Right kidney (tissue), 9 donors: ENCODE data around the gene DNAAF1.
"Not testable (repeated sequence)": the region's sequence is repeated elsewhere in the genome, so short reads cannot be mapped to it uniquely, and the experiment has no call there.

ENCODE experiments used
- DNase-seq: peaks from one replicate; pipeline ENCODE4 v3.0.0-alpha.2; 2016
- long read RNA-seq, 8 donors: transcript quantifications; one replicate each; lab custom pipeline, GENCODE V29; 2026

The DNAAF1 gene
- long read RNA-seq, donor 1, transcript DNAAF1-210 (1 exons, 2,689 nt): major isoform, 40 of 40 reads
- long read RNA-seq, donor 1, partial matches to known transcripts: 0 of 40 reads
- long read RNA-seq, donor 1, other reads (novel, unspliced or antisense): 0 of 40 reads
- long read RNA-seq, donor 2, transcript DNAAF1-210 (1 exons, 2,689 nt): major isoform, 16 of 16 reads
- long read RNA-seq, donor 2, partial matches to known transcripts: 0 of 16 reads
- long read RNA-seq, donor 2, other reads (novel, unspliced or antisense): 0 of 16 reads
- long read RNA-seq, donor 3, transcript DNAAF1-210 (1 exons, 2,689 nt): major isoform, 19 of 19 reads
- long read RNA-seq, donor 3, partial matches to known transcripts: 0 of 19 reads
- long read RNA-seq, donor 3, other reads (novel, unspliced or antisense): 0 of 19 reads
- long read RNA-seq, donor 4, transcript DNAAF1-210 (1 exons, 2,689 nt): major isoform, 45 of 52 reads
- long read RNA-seq, donor 4, partial matches to known transcripts: 6 of 52 reads
- long read RNA-seq, donor 4, other reads (novel, unspliced or antisense): 0 of 52 reads
- long read RNA-seq, donor 5, transcript DNAAF1-210 (1 exons, 2,689 nt): major isoform, 47 of 47 reads
- long read RNA-seq, donor 5, partial matches to known transcripts: 0 of 47 reads
- long read RNA-seq, donor 5, other reads (novel, unspliced or antisense): 0 of 47 reads
- long read RNA-seq, donor 6, transcript DNAAF1-210 (1 exons, 2,689 nt): major isoform, 16 of 17 reads
- long read RNA-seq, donor 6, partial matches to known transcripts: 0 of 17 reads
- long read RNA-seq, donor 6, other reads (novel, unspliced or antisense): 0 of 17 reads
- long read RNA-seq, donor 7: 0 reads
- long read RNA-seq, donor 8, transcript DNAAF1-210 (1 exons, 2,689 nt): major isoform, 21 of 26 reads
- long read RNA-seq, donor 8, partial matches to known transcripts: 5 of 26 reads
- long read RNA-seq, donor 8, other reads (novel, unspliced or antisense): 0 of 26 reads

GRCh38 chr16:84144859-84145639, at the start of gene DNAAF1, which contains the start of gene HSDL1:
TSS of gene DNAAF1 (plus strand) at chr16:84145308. CDS start at chr16:84145441, 133 bp downstream.
TSS of gene HSDL1 (minus strand) at chr16:84145177. CDS start at chr16:84131321, 13,856 bp downstream.
- DNase-seq: peak; percentile 92

DNA sequence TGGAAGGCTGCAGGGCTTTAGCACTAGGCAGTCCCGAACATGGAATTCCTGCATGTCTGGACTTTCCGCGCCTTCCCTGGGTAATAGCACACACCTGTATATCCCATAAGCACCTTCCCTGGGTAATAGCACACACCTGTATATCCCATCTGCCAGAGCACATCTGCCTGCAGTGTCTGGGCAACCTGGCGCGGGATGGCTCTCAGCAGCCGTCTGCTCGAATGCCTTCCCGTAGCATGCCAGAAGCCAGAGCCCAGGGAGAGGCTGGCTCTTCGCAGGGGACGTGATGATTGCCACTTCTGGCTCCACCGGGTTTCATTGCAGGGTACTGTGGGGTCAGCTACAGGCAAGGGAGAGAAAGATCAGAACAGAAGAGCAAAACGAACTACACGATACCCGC, 49.6 kb upstream of the DNAAF1 start:
- DNase-seq: no peak

DNA sequence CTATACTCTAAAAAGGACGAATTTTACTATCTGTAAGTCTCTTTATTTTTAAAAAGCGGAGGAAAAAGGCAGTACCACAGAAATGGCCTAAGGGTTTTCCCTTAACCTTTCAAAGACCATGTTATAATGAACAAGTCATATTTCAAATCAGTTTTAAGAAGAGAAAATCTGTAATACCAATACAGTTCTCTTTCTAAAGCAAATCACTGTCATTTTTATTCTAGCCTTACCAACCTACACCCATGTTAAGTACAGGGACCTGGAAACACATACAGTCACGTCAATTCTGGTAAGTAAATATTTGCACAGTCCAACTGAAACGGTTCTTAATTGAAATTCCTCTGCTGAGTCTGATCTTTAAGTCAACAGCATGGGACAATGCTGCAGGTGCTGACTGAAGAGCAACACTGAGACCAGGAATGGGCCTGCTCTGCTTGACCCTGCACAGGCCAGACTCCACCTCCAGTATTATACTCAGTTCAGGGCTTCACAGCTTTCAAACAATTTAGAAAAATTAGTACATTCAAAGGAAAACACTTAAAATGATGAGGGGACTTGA, 48.6 kb upstream of the DNAAF1 start:
- DNase-seq: no peak

- no peak for DNase-seq
These were observed 46.2 kb upstream of the DNAAF1 start for GRCh38 chr16:84098939-84099338.

DNA sequence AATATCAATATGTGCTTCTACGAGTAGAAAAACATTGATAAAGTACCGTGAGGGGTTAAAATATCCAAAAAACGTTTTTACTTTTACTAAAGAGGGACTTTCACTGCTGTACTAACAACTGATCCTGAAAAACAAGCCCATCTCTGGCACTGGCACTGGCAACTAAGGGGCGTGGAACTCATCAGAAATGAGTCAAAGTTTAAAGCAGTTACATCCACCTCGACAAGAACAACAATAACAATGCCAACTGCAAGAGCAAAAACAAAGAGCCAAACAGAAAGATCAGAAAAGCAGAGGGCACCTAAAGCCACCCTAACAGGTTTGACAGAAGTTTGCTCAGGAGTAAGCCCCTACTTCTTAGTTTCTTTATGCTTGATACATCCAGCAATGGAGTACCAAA, 41.4 kb upstream of the DNAAF1 start:
- DNase-seq: no peak

DNA sequence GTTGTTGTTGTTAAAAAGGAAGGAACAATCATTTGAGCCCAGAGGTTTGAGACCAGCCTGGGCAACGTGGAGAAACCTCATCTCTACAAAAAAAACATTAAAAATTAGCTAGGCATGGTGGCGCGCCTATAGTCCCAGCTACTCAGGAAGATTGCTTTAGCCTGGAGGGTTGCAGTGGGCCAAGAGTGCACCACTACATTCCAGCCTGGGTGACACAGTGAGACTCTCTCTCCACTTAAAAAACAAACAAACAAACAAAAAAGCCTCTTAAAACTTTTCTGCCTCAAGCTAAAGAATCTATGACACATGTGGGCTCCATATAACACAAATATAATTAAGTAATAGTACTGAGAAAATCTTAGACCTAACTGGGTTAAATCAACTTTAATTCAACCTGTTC, 40.9 kb upstream of the DNAAF1 start:
- DNase-seq: no peak

GRCh38 chr16:84105301-84105815, 39.8 kb upstream of the DNAAF1 start:
- DNase-seq: no peak

DNA sequence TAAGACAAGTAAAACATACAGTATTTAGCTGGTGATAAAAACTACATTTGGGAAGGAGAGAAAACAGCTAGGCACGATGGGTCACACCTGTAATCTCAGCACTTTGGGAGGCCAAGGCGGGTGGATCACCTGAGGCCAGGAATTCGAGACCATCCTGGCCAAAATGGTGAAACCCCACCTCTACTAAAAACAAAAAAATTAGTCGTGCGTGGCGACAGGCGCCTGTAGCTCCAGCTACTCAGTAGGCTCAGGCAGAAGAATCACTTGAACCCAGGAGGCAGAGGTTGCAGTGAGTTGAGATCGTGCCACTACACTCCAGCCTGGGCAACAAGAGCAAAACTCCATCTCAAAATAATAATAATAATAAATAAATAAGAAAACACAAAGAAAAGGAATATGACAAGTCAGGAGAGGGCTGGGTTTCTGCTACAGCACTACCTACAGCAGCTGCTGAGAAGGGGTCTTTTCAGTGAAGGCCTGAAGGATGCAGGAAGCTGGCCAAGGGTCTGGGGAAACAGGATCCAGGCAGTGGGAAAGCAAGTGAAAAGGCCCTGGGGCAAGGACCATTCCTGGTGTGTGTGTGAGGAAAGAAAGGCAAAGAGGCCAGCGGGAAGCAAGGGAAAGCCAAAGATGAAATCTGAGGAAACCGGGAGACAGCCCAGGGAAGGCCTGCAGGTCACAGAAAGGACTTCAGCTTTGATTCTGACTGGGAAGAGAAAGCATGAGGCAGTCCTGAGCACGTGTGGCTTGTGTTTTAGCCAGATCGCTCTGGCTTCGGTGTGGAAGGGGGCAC, 39.0 kb upstream of the DNAAF1 start:
- DNase-seq: no peak

DNA sequence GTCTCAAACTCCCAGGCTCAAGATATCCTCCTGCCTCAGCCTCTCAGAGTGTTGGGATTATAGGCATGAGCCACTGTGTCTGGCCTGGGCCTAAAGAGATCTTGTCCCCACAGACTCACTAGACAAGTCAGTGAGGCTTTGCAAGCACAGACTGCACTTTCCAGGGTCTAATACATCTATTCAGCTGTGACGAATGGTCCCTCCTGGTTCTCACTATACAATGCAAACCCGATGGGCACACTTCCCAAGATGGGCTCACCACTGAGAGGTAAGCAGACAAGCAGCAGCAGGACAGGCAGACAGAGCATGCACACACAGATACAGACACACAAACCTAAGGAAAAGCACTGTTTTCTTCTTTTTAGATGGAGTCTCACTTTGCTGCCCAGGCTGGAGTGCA, 37.2 kb upstream of the DNAAF1 start:
- DNase-seq: no peak

GRCh38 chr16:84109598-84110335, 35.3 kb upstream of the DNAAF1 start:
- no peak for DNase-seq

- no peak for DNase-seq
These were observed 34.6 kb upstream of the DNAAF1 start for GRCh38 chr16:84110527-84110926.

GRCh38 chr16:84111525-84111924, 33.6 kb upstream of the DNAAF1 start:
- no peak for DNase-seq

- DNase-seq: not testable (repeated sequence)
These were observed 33.2 kb upstream of the DNAAF1 start for GRCh38 chr16:84111949-84112348.

DNA sequence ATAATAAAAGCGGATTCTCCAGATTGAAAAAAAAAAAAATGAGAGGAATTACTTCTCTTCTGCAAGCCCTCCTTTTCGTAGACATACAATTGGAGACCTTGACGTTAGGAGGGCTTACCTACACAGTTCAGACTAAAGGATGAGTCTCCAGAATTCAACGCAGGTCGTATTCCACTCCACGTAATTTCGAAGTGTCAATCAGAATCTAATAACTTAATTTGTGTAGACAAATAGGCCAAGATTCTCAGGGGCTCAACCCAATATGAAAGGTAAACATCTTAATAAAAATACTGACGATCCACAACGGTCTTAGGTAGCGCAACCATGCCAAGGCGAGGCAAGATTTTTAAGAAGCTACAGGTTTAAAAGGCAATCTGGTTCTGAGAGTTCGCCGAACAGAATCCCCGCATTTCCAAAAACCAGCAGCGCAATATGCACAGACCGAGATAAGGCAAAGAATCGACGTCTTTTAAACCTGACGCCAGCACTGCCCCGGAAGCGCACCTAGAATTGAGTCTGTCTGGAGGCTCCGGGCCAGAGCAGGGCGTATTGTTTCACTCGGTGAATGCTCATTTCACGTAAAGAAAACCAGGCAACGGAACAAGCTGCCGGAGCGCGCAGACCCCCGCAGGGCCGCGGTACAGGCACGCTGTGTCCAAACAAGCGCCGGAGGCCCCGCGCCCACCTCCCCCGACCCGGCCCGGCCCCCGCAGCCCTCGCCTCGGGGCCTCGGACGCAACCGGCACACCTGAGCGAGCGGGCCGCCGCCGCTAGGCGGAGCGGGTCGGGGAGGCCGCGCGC, 29.0 kb upstream of the DNAAF1 start:
- DNase-seq: no peak

DNA sequence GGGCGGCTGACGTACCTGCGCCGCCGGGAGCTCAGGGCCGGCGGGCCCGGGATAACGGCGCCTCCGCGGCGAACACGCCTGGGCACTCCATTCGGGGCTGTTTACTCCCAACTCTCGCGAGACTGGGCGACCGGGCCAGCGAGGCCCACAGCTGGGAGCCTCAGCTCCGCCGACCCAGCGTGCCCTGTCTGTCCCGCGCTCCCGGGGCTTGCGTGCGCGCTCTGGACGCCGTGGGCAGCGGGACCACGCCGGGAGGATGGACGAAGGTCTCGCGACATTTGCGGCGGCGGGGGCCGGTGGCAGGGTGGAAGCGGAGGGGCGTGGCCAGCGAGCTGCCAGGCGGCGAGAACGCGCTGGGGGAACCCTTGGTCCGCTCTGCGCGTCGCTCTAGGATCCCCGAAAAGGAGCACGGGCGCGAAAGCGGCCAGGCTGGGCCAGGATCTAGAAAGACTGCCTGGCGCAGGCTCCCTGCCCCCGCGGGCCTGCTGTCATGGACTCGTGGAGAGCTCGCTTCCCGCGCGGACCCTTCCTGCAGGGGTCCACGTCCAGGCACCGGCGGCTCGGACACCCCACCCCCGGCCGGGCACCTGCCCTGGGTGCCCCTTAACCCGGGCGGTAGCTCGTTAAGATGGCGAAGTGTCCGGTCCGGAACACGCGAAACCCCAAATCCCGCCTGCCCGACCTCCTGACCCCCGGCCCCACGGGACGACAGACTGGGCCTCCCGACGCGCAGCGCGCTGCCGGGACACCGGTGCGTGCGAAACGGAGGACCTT, 28.2 kb upstream of the DNAAF1 start, which contains the start of gene MBTPS1:
TSS of gene MBTPS1 (minus strand) at position 223 of the 774 bp plus-strand sequence. CDS start 15,159 bp downstream, outside the sequence.
- DNase-seq: peak; percentile 94

- DNase-seq: no peak
These were observed 27.6 kb upstream of the DNAAF1 start for GRCh38 chr16:84117494-84117843.

- DNase-seq: not testable (repeated sequence)
These were observed 26.8 kb upstream of the DNAAF1 start for GRCh38 chr16:84118315-84118714.

DNA sequence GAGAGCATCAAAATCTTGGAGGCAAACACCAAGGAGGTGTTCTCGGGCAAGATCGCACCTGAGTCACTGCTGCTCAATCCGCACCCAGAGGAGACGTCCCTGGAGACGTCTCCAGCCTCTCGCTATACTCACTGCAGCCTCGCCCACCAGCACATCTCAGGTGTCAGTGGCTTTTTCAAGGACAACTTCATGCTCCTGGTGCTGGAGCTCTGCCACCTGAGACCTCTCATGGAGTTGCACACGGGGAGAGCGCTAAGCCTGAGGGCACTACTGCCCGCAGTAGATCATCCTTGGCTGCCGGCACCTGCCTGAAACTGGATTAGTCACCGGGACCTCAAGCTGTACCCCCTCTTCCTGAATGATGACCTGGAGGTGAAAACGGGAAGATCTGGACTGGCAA, 25.7 kb upstream of the DNAAF1 start:
- DNase-seq: no peak
